SH-SY5Y (cell line): ENCODE measurements around the gene ACSL6.

Experiments used
- GATA2 ChIP-seq: IDR thresholded peaks from 2 replicates; pipeline ENCODE4 v1.6.1; 2011; ENCODE audit warnings: mild to moderate bottlenecking, low read depth, low read length
- GATA3 ChIP-seq: IDR thresholded peaks from 2 replicates; pipeline ENCODE4 v1.6.1; 2011; ENCODE audit warnings: low read depth, mild to moderate bottlenecking, low read length, moderate library complexity

DNA sequence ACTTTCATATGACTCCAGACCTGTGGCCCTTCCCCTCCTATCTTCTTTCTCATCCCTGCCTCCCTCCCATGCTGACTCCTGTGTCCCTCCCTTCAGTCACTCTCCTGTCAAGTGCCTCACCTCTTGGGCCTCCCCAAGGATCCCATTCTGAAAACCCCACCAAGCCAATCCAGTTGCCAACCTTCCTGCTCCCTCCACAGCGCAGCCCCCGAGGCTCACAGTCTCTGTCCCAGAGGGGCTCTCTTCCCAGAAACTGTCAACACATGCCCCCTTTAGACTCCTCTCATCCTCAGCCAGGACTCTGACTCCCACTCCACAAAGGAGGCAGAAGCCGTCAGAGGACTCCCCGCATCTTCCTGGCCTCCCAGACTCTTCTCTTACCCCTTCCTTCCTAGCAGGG, 30.8 kb downstream of the ACSL6 start:
- TF ChIP-seq GATA2 (no peak), GATA3 (no peak)
